ENCODE data around the gene ATP9B. TPM values are rescaled to one million over a fixed set of nuclear protein-coding genes. Genes with fewer than 3 reads are reported as not detected.

Gene ATP9B
- total and polyA plus RNA-seq, 10 of the 15 experiments (the other 5 are each of a cell fraction or from before 2014, with no cell fraction given) = 0.74 to 20.7 (median 12.9) TPM

DNA sequence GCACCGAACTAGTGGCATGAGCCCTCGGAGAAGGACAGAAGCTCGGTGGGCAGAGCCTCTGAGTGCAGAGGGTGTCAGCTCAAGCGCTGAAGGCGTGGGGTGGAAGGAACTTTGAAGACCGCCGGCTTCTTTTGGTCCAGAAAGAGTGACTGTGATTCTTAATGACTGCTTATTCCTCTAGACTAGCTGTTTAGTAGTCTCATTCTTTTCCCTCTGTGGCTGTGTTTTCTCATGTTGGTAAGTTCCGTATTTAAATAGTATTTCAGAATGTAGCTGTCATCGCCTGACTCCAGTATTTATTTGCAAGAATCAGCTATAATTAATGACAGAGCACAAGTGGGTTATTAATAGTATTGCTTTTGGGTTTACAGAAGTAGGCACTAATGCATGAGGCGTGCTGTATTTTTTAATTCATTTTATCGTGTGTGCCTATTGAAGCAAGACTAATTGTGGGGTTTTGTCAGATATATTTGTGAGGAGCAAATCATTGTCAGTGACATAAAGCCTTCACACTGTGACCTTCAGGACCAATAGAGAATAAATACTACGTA is 245.7 kb downstream of the ATP9B start:
- BruUV-seq (replicated peaks) = no TSS peak
- no peak overlapping the region for H3K4me2 ChIP-seq (ENCODE audit: control insufficient read depth, insufficient read depth)
- H4K20me1 ChIP-seq (ENCODE audit: control insufficient read depth, insufficient read depth) = no peaks in the 10 kb centered on the region
- ChIA-PET CTCF (no interaction called here), POLR2A (no interaction called here), RAD21 (ENCODE audit: unreplicated experiment) (no interaction called here), SMC1A (ENCODE audit: uncharacterized antibody, unreplicated experiment) (no interaction called here)
- no peak overlapping the region for H3K4me3 ChIP-seq
- no peaks in the 10 kb centered on the region; a peak in 2 of 4 replicates for H3K36me3 ChIP-seq (ENCODE audit: control insufficient read depth in 2 of 2, insufficient read depth in 2 of 2, low read length in 1 of 2)
- H3K9me3 ChIP-seq (replicated peaks; ENCODE audit: control insufficient read depth, insufficient read depth, low read length) = no peaks in the 10 kb centered on the region
- H3K27ac ChIP-seq (ENCODE audit: control insufficient read depth, insufficient read depth) = no peak overlapping the region
- TF ChIP-seq MEF2A (IDR thresholded peaks at IDR 0.05; ENCODE audit: insufficient read depth, low read depth, low read length) (no peak), RUNX3 (IDR thresholded peaks at IDR 0.05; ENCODE audit: low read length) (no peak), WRNIP1 (IDR thresholded peaks at IDR 0.05; ENCODE audit: borderline replicate concordance, low read depth, low read length) (no peak), NFIC (IDR thresholded peaks at IDR 0.05; ENCODE audit: low read depth, low read length) (no peak), SIN3A (IDR thresholded peaks at IDR 0.05; ENCODE audit: low read depth, low read length) (no peak), JUNB (IDR thresholded peaks at IDR 0.05) (no peak), SREBF1 (IDR thresholded peaks at IDR 0.05; ENCODE audit: low read length) (no peak)
- TF ChIP-seq, protein P1, sequence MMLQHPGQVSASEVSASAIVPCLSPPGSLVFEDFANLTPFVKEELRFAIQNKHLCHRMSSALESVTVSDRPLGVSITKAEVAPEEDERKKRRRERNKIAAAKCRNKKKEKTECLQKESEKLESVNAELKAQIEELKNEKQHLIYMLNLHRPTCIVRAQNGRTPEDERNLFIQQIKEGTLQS (IDR thresholded peaks at IDR 0.05; ENCODE audit: borderline replicate concordance, extremely low read depth, low read depth, low read length) = no peak
- no peak overlapping the region for H3K9ac ChIP-seq (ENCODE audit: control insufficient read depth, insufficient read depth, low read length)
- no peaks in the 10 kb centered on the region; the same call in 1 of the 2 replicates for H3K4me1 ChIP-seq (ENCODE audit: control insufficient read depth, insufficient read depth, low read length)
- no peak overlapping the region for H2AFZ ChIP-seq (ENCODE audit: control insufficient read depth, low read depth, low read length)
- in situ Hi-C loops (cut with MboI) (no loop called here), intact Hi-C loops (cut with micrococcal nuclease; ENCODE audit: unreplicated experiment) (no loop called here)
- FAIRE-seq (no peak), ATAC-seq (no peak), DNase-seq (ENCODE audit: low read depth, low spot score) (no peak)
- WGBS (ENCODE audit: insufficient coverage, insufficient replicate concordance, low lambda C conversion rate, missing lambda C conversion rate) = 99% methylated on average over 12 of the region's 12 CpGs
- no peaks in the 10 kb centered on the region for H3K27me3 ChIP-seq (replicated peaks in 1 of 2; ENCODE audit: control insufficient read depth in 2 of 2, insufficient read depth in 2 of 2, low read length in 1 of 2)
- no peaks in the 10 kb centered on the region for H3K79me2 ChIP-seq (ENCODE audit: control insufficient read depth, insufficient read depth, low read length)

DNA sequence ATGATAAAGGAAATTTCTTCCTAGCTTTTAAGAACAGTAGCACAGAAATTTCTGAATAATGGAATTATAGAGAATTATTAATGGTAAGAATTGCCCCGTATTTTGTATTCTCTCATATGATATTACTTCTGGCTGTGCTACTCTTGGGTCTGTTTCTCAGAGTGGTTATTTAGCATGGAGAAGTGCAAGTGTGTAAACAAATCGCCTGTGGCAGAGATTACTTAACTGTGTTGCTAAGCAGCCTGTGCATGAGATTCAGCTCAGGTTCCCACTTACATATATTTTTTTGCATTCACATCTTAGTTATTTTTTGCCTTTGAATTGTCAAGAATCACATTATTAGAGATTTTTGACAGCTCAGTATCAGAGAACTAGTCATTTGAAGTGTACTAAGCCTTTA is 246.4 kb downstream of the ATP9B start:
- DNase-seq (ENCODE audit: low read depth, low spot score) = no peak
- no peak overlapping the region for H3K9ac ChIP-seq (ENCODE audit: control insufficient read depth, insufficient read depth, low read length)
- H3K4me2 ChIP-seq (ENCODE audit: control insufficient read depth, insufficient read depth) = no peak overlapping the region
- POLR2A ChIA-PET = no interaction called here
- intact Hi-C loops (cut with micrococcal nuclease; ENCODE audit: unreplicated experiment) = no loop called here
- WGBS (ENCODE audit: insufficient coverage, insufficient replicate concordance, low lambda C conversion rate, missing lambda C conversion rate) = 97% methylated on average over 2 of the region's 2 CpGs
- no peak overlapping the region for H2AFZ ChIP-seq (ENCODE audit: control insufficient read depth, low read depth, low read length)
- no peaks in the 10 kb centered on the region for H3K79me2 ChIP-seq (ENCODE audit: control insufficient read depth, insufficient read depth, low read length)
- CTCF ChIA-PET = no interaction called here
- H3K4me1 ChIP-seq (ENCODE audit: control insufficient read depth, insufficient read depth, low read length) = no peaks in the 10 kb centered on the region; the same call in 1 of the 2 replicates
- RAD21 ChIA-PET (ENCODE audit: unreplicated experiment) = no interaction called here
- H3K36me3 ChIP-seq (ENCODE audit: control insufficient read depth in 2 of 2, insufficient read depth in 2 of 2, low read length in 1 of 2) = no peaks in the 10 kb centered on the region; a peak in 2 of 4 replicates
- in situ Hi-C loops (cut with MboI) = no loop called here
- FAIRE-seq = no peak
- H3K9me3 ChIP-seq (replicated peaks; ENCODE audit: control insufficient read depth, insufficient read depth, low read length) = no peaks in the 10 kb centered on the region
- no peaks in the 10 kb centered on the region for H4K20me1 ChIP-seq (ENCODE audit: control insufficient read depth, insufficient read depth)
- ATAC-seq = no peak
- no peak overlapping the region for H3K4me3 ChIP-seq
- no peak overlapping the region for H3K27ac ChIP-seq (ENCODE audit: control insufficient read depth, insufficient read depth)
- no peaks in the 10 kb centered on the region for H3K27me3 ChIP-seq (replicated peaks in 1 of 2; ENCODE audit: control insufficient read depth in 2 of 2, insufficient read depth in 2 of 2, low read length in 1 of 2)
- BruUV-seq (replicated peaks) = no TSS peak
- SMC1A ChIA-PET (ENCODE audit: uncharacterized antibody, unreplicated experiment) = no interaction called here
- TF ChIP-seq SMC3 (IDR thresholded peaks at IDR 0.05; ENCODE audit: borderline replicate concordance, low read length) (no peak), SUPT20H (IDR thresholded peaks at IDR 0.05; ENCODE audit: borderline replicate concordance, control insufficient read depth, low read depth, low read length) (no peak), GATAD2B (conservative IDR thresholded peaks at IDR 0.05; ENCODE audit: low read depth) (no peak), PML (IDR thresholded peaks at IDR 0.05; ENCODE audit: low read length) (no peak), MEF2B (IDR thresholded peaks at IDR 0.05; ENCODE audit: partially characterized antibody, poor library complexity, severe bottlenecking) (no peak), ZBTB11 (CRISPR knock-in tag; IDR thresholded peaks at IDR 0.05) (no peak), EED (IDR thresholded peaks at IDR 0.05; ENCODE audit: low read depth) (no peak), IKZF1 (conservative IDR thresholded peaks at IDR 0.05) (no peak)
